HG02759 (cell line): ENCODE results near the gene UBE3C.
A peak's percentile ranks its signal among the peaks of the same experiment; 100 is the strongest.
"Not testable (repeated sequence)": the region's sequence is repeated elsewhere in the genome, so short reads cannot be mapped to it uniquely, and the experiment has no call there.

Source experiments
- ATAC-seq: cut with Tn5 transposase; IDR thresholded peaks from one replicate; pipeline ENCODE4 v1.9.1; 2021; ENCODE audit warnings: mild to moderate bottlenecking, moderate library complexity; ENCODE audit not compliant: unreplicated experiment

The UBE3C gene

DNA sequence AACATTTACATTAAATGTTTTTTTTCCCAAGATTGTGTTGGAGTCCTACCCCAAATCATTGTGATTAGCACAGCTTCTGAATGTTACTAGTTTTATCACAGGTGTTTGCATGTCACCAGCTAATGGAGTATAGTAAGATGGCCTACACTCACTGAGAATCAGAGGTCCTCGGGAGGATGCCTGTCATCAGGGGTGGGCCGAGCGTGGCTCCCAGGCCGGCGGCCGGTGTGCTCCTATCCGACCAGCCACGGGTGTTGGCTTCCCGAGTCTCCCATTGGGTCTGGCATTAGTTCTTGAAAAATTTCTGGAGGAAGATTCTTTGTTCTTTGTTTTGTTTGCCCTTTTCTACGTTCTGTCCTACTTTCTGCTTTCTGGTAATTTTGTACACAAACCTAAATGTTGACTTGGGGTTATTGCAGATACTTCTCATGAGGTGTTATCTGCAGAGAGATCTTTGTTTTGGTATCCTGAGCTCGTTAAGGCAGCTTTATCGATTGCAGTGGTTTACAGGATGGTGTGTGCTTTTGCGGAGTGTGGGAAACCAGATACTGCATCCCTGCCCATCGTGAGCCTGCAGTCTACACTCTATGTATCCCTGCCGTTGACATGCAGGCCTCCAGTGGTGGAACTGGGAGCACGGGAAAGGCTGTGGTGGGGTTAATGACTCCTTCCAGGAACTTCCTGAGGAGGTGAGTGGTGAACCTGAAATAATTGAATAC is 130.8 kb downstream of the UBE3C start:
- no peak for ATAC-seq

DNA sequence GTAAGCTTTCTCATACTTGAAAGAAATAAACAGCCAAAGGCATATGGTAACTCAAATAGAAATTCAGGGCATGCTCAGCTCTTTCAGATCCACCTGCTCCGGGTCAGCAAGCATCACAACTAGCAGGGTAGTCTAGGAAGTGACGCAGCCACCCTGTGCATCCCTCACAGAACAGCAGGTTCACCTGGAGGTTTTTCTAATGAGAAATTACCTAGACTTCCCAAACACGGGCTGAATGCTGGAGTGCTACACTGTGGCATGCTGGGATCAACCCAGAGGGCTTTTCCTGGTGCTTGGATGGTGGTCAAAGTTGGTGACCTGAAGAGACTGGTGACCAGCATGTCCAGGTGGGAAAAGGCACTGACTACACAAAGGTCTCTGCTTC is 131.3 kb downstream of the UBE3C start:
- no peak for ATAC-seq

DNA sequence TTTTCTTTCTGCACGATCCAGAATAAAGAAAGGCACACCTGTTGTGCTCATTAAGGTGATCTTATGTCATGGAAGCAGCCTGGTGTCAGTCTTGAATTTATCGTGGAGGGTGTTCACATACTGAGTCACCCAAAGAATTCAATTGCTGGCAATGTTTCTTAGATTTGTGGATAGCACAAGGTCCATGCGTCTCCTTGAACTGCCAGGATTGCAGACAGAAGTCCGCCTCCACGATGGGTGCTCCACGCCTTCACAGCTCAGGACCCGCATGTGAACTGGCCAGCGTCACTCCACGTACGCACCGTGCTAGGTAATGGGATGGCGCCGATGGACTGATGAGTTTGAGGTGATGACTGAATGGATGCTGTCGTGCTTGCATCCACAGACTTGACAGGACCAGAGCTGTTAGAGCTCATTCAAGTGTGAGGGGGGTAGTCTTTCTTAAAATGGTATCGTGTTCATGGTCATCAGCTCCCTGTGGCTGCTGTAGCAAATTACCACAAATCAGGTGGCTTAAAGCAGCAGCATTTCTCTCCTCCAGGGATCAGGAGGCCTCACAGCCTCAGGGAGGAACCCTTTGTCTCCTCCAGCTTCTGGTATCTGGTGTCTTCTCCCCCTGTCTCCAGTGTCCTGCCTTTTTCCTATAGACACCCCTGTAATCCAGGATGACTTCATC is 132.7 kb downstream of the UBE3C start:
- no peak for ATAC-seq

DNA sequence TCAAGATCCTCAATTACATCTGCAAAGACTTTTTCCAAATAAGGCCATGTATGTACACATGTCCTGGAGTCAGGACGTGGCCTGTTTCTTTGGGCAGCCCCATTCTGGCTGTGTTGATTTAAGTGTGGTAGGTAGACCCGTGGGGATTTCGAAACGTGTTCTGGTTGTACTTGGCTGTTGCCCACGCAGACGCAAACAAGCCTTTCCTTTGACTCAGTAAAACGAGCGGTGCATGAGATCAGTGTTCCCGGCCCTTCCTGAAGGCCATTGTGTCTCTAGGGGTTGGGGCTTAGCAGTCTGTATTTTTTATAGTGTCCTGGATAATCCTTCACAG is 133.2 kb downstream of the UBE3C start:
- ATAC-seq = no peak

DNA sequence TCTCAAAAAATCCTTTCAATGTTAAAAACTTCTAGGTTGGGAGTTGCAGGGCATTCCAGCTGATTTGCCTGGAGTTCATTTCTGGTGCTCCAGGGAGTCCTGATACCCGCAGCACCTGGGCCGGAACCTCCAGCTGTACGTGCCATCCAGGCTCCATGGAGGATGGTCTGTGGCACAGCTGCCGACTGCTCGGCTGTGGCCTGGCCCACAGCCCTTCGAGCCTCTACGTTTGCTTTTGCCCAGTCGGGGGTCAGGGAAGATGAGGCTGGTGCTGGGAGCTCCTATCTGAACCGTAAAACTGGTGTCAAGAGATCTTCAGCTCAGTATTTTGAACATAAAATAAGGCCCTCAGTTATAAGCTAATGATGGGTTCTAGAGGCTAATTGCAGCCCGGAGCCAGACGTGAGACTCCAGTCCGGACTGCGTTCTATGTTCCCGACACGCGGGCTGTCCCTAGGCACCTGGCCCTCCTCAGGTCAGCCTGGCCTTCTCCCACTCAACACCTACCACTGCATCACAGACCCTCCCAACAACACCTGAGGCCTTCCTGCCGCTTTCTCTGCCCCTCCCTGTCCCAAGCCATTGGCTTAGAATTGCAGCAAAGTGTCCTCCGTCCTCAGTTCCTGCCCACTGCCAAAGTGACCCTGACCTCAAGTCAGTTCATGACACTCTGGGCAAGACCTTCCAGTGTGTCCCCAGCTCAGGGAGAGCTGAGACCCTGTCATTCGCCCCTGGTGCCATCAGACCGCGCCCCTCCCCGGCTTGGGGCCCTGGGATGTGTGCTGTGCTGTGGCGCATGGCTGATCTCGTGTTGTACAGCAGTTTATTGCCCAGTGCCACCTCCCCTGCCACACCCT is 133.9 kb downstream of the UBE3C start:
- no peak for ATAC-seq

DNA sequence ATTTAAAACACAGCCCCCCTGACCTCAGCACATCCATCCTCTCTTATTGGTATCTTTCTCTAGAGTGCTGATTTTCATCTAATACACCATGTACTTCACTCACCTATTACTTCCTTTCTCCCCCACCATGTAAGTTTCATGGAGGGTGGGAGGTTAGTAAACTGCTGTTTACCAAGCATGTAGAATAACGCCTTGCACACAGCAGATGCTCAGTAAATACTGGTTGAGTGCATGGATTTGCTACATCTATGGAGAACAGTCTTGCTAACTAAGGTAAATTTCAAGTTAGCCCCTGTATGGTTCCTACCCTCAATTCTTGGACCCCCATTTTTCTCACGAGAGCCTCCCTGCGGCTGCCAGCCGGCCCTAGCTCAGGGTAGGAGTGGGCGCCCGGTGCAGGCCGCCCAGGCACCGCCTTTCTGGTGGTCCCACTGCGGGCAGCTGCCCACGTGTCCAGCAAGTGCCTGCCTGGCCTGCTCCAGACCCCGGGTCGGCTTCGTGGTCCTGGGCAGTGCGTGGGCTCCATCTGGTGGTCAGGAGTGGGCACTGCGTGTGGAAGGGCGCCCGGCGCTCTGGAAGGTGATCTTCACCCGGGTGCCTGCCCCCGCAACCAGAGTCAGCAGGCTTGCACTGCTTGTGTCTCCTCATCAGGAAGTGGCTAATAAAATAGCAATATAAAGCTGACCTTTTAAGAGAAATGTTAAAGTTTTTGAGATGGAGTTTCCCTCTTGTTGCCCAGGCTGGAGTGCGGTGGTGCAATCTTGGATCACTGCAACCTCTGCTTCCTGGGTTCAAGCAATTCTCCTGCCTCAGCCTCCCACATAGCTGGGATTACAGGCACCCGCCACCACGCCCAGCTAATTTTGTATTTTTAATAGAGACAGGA is 134.7 kb downstream of the UBE3C start:
- peak; percentile 77 for ATAC-seq

DNA sequence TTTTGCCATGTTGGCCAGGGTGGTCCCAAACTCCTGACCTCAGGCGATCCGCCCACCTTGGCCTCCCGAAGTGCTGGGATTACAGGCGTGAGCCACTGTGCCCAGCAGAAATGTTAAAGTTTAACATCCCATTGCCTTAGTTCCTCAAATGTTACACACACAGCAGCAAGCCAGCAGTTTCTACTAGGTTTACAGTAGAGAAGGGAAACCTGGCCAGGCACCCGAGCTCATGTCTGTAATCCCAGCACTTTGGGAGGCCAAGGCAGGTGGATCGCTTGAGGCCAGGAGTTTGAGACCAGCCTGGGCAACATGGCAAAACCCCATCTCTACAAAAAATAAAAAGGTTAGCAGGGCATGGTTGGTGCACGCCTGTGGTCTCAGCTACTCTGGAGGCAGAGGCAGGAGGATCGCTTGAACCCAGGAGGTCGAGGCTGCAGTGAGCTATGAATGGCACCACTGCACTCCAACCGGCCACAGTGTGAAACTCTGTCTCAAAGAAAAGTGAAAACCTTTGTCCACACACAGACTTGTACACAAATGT is 135.4 kb downstream of the UBE3C start:
- not testable (repeated sequence) for ATAC-seq

DNA sequence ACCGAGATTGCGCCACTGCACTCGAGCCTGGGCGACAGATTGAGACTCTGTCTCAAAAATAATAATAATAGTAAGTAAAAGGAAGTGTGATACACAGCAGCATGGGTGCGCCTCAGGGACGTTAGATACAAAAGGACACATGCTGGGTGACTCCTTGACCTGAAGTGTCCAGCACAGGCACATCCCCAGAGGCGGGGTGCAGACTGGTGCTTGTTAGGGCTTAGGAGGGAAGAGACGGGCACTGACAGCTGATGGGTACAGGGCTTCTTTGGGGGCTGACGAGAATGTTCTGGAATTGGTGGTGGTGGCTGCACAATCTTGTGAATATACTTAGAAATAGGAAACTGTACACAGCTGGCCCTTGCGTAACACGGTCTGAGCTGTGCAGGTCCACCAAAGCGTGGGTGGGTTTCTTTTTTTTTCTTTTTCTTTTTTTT is 136.3 kb downstream of the UBE3C start:
- ATAC-seq = no peak

DNA sequence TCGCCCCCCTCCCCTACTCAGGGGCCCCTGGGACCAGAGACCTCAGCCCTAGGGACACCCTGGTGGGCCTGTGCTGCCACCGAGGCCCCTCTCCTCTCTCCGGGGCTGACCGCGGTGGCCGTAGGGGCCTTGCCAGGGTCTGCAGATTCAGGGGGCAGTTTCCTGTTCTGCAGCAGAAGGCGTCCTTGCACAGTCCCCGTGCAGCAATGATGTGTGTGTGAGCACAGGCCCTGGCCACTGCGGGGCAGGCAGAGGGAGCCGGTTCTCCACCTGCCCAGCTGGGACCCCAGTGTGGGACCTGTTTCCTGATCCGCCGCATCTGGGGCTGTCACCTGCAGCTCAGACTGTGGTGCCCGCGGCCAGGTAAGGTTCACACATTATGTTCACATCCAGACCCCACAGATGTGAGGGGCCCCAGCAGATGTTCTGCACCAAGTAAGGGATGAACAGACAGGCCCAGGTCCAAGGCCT is 137.4 kb downstream of the UBE3C start:
- ATAC-seq = no peak

DNA sequence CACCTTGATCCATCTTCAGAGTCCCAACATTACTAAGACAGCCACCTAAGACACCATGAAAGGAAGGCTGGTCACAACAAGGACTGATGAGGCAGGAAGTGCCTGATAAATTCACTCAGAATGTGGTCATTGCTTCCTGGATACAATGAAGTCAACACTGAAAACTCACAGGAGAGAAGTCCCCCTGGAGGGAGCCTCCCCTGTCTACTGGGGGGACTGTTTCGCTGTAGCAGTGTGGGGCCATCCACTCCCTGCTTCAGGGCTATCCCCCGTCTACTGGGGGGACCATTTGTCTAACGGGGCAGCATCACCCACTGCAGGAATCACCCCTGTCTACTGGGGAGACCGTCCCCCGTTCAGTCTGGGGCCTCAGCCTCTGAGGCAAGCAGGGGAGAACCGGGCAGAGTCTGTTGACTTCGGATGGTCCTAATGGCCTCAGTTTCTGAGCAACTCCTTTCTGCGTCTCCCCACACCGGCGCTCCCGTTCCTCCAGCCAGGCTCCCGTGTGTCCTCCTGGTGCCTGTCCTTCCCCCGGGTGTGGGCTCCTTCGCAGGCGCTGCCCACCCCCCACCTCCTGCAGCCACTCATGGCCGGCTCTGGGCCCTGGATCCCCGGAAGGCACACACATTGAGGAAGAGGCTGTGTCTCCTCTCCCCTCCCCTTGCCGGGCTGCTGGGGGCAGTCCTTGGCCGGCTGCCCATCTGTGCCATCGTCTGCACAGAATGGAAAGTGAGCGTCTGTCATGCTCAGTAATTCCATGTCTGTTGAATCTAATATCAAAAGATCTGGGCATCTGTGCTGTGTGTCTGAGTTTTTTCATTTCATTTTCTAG is 138.2 kb downstream of the UBE3C start:
- ATAC-seq = no peak

DNA sequence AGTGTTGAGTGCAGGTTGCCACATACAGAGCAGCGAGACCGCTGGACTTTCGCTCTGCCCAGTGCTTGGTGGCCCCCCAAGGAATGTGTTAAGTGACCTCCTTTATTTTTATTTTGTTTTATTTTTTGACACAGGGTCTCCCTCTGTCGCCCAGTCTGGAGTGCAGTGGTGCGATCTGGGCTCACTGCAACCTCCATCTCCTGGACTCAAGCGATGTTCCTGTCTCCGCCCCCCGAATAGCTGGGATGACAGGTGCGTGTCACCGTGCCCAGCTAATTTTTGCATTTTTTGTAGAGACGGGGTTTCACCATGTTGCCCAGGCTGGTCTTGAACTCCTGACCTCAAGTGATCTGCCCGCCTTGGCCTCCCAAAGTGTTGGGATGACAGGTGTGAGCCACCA is 138.8 kb downstream of the UBE3C start:
- not testable (repeated sequence) for ATAC-seq

DNA sequence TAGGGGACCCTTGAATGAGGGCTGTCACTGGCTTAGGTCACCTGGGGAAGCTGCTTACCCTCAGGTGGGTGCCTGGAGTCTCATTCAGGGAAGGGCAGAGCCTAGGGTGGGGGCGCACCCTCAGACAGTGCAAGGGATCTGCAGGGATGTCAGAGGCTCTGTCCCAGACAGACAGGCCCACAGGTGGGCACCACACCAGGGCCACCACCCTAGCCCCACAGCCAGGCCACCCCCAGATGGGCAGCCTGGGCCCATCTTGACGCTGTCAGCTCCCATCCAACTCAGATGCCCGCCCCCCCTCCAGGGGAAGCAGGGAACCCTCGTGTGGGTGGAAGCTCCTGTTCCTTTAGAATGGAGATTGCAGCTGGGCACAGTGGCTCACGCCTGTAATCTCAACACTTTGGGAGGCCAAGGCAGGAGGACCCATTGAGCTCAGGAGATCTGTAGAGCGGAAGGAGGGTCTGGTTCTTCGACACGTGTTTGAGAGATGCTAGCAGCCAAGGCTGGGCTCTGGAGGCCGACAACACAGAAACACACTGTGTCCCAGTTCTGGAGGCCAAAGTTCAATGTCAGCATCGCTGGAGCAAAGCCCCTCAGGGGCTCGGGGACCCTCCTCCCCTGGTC is 139.6 kb downstream of the UBE3C start:
- ATAC-seq = no peak

DNA sequence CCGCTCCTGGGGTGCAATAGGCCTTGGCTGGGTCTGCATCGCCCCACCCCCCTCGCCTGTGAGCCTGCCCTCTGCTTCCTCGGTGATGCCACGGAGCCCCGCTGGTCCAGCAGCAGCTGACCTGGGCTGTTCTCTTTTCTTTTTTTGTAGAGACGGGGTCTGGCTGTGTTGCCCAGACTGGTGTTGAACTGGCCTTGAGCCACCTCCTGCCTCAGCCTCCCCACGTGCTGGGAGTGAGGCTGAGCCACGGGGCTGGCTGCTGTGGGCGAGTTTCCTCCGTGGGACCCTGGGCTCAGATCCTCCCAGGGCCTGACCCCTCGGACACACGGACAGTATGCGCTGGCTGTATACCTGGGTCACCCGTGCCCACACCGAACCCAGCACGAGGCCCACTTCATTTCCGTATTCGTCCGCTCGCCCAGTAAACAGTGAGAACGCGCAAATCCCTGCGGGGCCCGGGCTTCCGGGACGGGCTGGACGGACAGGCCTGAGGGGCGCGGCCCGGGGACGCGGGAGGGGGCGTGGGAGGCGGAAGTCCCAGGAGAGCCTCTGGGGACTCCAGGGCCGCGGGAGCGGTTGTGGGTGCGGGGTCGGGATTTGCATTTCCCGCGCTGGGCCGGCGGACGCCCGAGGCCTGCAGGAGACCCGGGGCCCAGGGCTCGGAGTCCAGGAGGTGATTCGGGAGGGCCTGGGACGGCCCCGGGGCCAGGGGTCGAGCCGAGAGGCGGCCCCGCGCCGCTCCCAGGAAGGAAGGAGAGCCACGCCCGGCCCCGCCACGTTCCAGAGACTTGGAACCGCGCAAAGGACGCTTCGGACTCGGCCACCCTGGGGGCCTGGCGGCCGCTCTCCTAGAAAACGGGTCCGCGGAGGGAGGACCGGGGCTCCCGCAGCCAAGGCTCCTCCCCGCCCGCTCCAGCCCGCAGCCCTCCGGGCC is 140.3 kb downstream of the UBE3C start:
- ATAC-seq = no peak

DNA sequence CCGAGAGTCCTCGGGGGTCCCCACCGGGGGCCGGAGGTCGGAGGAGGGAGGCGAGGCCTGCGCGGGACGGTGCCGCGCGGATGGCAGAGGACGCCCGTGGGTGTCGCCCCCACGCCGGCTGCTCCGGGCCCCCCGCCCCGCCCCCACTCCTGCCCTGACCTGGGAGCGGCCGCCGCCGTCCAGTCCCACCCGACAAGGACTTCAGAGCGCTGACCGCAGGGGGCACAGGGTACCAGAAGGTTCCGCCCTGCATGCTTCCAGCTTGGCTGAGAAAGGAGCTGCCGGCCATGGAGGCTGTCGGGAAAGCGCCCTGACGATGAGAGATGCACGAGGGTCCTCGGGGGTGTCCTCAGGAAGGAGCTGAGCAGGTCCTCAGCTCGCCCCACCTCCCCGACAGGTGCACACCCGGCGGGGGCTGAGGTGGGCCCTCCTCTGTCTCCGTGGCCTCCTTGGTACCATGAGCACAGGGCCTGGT is 141.1 kb downstream of the UBE3C start:
- ATAC-seq = no peak

DNA sequence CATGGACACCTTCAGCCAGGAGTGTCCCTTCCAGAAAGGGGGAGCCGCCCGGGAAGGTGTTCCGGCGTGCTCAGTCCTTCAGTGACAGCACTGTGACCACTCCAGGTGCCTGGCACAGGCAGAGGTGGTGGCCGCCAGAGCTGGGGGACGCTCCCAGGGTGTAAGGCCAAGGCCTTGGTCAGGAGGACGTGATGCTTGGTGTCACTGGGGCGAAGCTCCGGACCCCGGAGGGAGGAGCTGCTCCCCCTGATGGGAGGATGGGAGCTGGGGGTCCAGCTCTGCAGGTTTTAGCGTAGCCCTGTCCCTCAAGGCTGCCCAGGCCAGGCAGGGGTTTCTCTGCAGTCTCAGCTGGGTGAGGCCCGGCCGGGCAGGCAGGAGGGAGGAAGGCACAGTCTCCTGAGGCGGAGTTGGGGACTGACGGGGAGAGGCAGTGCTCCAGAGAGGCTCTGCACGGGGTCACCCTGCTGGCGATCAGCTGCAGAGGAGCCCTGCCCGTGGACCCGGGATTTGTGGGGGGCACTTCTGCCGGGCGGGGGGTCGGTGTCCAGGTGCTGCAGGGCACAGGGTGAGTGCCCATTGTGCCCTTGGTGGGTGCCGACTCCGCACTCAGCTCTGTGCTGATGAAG is 141.6 kb downstream of the UBE3C start:
- no peak for ATAC-seq

DNA sequence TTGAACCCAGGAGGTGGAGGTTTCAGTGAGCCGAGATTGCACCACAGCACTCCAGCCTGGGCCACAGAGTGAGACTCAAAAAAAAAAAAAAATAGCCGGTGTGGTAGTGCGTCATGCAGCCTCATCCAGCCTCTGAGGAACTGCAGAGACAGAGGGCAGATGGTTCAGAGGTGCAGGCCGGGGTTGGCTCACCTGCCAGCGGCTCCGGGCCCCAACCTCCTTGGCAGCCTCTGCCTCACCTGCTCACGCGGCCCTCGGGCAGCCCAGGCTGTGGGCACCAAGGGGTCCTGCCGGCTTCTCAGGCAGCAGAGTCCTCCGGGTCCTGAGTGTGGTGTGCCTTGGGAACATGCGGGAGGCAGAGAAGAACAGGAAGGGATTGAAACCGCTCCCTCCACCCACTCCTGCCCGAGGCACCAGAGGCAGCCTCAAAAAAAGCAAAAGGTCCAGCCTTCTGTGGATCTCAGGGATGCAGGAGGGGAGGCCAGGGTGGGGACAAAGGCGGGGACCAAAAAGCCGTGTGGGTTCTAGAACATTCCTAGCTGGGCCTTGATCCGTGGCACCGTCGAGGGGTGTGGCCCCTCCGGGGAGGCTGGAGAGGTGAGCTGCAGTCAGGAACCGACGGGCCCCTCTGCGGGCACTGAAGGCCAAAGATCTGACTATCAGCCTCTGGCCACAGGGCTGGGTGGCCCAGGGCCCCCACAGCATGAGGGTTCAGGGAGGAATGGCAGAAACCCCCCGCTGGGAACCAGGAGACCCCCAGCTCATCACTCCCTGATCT is 142.7 kb downstream of the UBE3C start:
- ATAC-seq = no peak
